ENCODE results near the gene FOXJ2.

GRCh38 chr12:8069582-8069981 lies 37.1 kb downstream of the FOXJ2 start:
- TF ChIP-seq CTCF (IDR thresholded peaks at IDR 0.05 in 2 of 3, conservative IDR thresholded peaks at IDR 0.05 in 1 of 3; ENCODE audit: control insufficient read depth in 2 of 3, extremely low read depth in 1 of 3, insufficient read depth in 1 of 3, low read depth in 3 of 3, low read length in 3 of 3): no peak
- TF ChIP-seq, protein P1, sequence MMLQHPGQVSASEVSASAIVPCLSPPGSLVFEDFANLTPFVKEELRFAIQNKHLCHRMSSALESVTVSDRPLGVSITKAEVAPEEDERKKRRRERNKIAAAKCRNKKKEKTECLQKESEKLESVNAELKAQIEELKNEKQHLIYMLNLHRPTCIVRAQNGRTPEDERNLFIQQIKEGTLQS (IDR thresholded peaks at IDR 0.05; ENCODE audit: borderline replicate concordance, extremely low read depth, low read depth, low read length): no peak
- TF ChIP-seq POLR2A (IDR thresholded peaks at IDR 0.05; ENCODE audit: low read depth, low read length): no peak
- no peak for TF ChIP-seq MAX (IDR thresholded peaks at IDR 0.05; ENCODE audit: low read depth, low read length)
- no peak for TF ChIP-seq REST (IDR thresholded peaks at IDR 0.05; ENCODE audit: low read depth, low read length)
- TF ChIP-seq BHLHE40 (IDR thresholded peaks at IDR 0.05; ENCODE audit: borderline replicate concordance in 1 of 2, low read depth in 2 of 2, low read length in 1 of 2): no peak
- no peak for TF ChIP-seq EP300 (IDR thresholded peaks at IDR 0.05; ENCODE audit: borderline replicate concordance in 1 of 2, control insufficient read depth in 1 of 2, low read depth in 2 of 2, low read length in 2 of 2)
- TF ChIP-seq SPI1 (IDR thresholded peaks at IDR 0.05; ENCODE audit: borderline replicate concordance, insufficient read depth, low read depth, low read length): no peak
- no peak for TF ChIP-seq EZH2 (IDR thresholded peaks at IDR 0.05; ENCODE audit: borderline replicate concordance, control insufficient read depth, low read depth, low read length)
- TF ChIP-seq POLR2AphosphoS5 (IDR thresholded peaks at IDR 0.05; ENCODE audit: low read length): no peak
- no peak for TF ChIP-seq ZZZ3 (IDR thresholded peaks at IDR 0.05; ENCODE audit: control insufficient read depth, insufficient read length, low read depth)
- TF ChIP-seq MTA3 (IDR thresholded peaks at IDR 0.05; ENCODE audit: borderline replicate concordance, low read length): no peak
- TF ChIP-seq YY1 (IDR thresholded peaks at IDR 0.05; ENCODE audit: low read depth, low read length): no peak
